Esophagus squamous epithelium (tissue), 4 donors: Measurements from ENCODE around the gene XPO1.

Experiments
- CTCF ChIP-seq, 6 experiments: fragments of 450-650 bp in 4 of 6; fragments of 200-600 bp in 2 of 6; sonication (generic) in 2 of 6; IDR thresholded peaks; one replicate each; pipeline ENCODE4 v1.5.1; 2016 to 2019; ENCODE audit warnings: antibody characterized with exemption in 6 of 6, mild to moderate bottlenecking in 4 of 6, moderate library complexity in 4 of 6
- POLR2A ChIP-seq, 4 donors: fragments of 450-650 bp; IDR thresholded peaks; one replicate each; pipeline ENCODE4 v1.6.1; 2017; ENCODE audit warnings: antibody characterized with exemption in 4 of 4, mild to moderate bottlenecking in 4 of 4, moderate library complexity in 3 of 4

GRCh38 chr2:61585383-61585782 lies 47.2 kb upstream of the XPO1 start:
- TF ChIP-seq CTCF (IDR thresholded peaks at IDR 0.05) (no peak), POLR2A (IDR thresholded peaks at IDR 0.05) (no peak)
